Tibial artery (tissue), 4 donors: ENCODE measurements around the gene PON1.

Experiments
- DNase-seq, 2 donors: peaks; one replicate each; pipeline ENCODE4 v3.0.0-alpha.2; 2019
- H3K27ac ChIP-seq, 2 donors: fragments of 200-600 bp; sonication (generic) in 1 of 2; 1 replicate in 1 of 2; 2 replicates in 1 of 2; pipeline ENCODE4 v1.5.1; 2018 to 2019; ENCODE audit warnings: mild to moderate bottlenecking in 1 of 2
- H3K27me3 ChIP-seq, 2 donors: fragments of 200-600 bp; sonication (generic) in 1 of 2; one replicate each; pipeline versions ENCODE4 v1.5.1 to v1.6.0; 2016 to 2019
- H3K36me3 ChIP-seq, 3 donors: fragments of 200-600 bp; sonication (generic) in 2 of 3; one replicate each; pipeline ENCODE4 v1.5.1; 2016 to 2019; ENCODE audit warnings: mild to moderate bottlenecking in 2 of 3
- H3K4me1 ChIP-seq, 4 donors: fragments of 200-600 bp; sonication (generic) in 2 of 4; 1 replicate in 3 of 4; 2 replicates in 1 of 4; pipeline ENCODE4 v1.5.1; 2016 to 2019
- H3K4me3 ChIP-seq, 2 donors: fragments of 200-600 bp; sonication (generic) in 1 of 2; 1 replicate in 1 of 2; 2 replicates in 1 of 2; pipeline ENCODE4 v1.5.1; 2018 to 2019; ENCODE audit warnings: mild to moderate bottlenecking in 2 of 2
- H3K9me3 ChIP-seq, 3 donors: fragments of 200-600 bp; sonication (generic) in 1 of 3; one replicate each; pipeline ENCODE4 v1.5.1; 2016 to 2019
- CTCF ChIP-seq, 2 experiments: fragments of 200-600 bp in 1 of 2; fragments of 450-650 bp in 1 of 2; IDR thresholded peaks; one replicate each; pipeline ENCODE4 v1.5.1; 2017 to 2019; ENCODE audit warnings: antibody characterized with exemption in 2 of 2, mild to moderate bottlenecking in 1 of 2, moderate library complexity in 1 of 2
- intact Hi-C: fragments of 100-400 bp; cut with DNase I; formaldehyde crosslinking; loops from one replicate; pipeline ENCODE4 v1.15.0; 2023; ENCODE audit warnings: low total_unique reads

The PON1 gene

GRCh38 chr7:95317546-95317945 is 6.8 kb downstream of the PON1 start:
- intact Hi-C loops: no loop called here
- Histone ChIP-seq H3K4me1 (no peaks in the 10 kb centered on the region), H3K27ac (no peak overlapping the region), H3K4me3 (no peak overlapping the region), H3K9me3 (no peaks in the 10 kb centered on the region), H3K27me3 (no peaks in the 10 kb centered on the region), H3K36me3 (no peaks in the 10 kb centered on the region)
- DNase-seq: no peak
- TF ChIP-seq CTCF (IDR thresholded peaks at IDR 0.05): no peak

- Histone ChIP-seq H3K36me3 (no peaks in the 10 kb centered on the region), H3K27me3 (no peaks in the 10 kb centered on the region), H3K4me1 (no peaks in the 10 kb centered on the region), H3K9me3 (no peaks in the 10 kb centered on the region), H3K4me3 (no peak overlapping the region), H3K27ac (no peak overlapping the region)
- no peak for TF ChIP-seq CTCF (IDR thresholded peaks at IDR 0.05)
- intact Hi-C loops: no loop called here
- DNase-seq: no peak
Measured at GRCh38 chr7:95316588-95316987, 7.7 kb downstream of the PON1 start.

DNA sequence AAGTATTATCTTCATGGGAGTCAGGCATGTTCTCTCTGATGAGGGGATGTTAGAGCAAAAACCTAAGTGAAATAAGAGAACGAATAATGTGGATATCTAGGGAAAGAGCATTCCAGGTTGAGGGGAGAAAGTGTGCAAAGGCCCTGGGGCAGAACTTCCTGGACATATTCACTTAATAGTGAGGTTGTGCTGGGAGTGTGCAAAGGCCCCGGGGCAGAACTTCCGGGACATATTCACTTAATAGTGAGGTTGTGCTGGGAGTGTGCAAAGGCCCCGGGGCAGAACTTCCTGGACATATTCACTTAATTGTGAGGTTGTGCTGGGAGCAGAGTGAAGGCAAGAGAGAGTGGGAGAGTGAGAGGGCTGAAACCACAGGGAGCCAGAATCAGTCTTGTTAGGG is 11.8 kb downstream of the PON1 start:
- Histone ChIP-seq H3K4me3 (no peak overlapping the region), H3K27ac (no peak overlapping the region), H3K4me1 (no peaks in the 10 kb centered on the region), H3K27me3 (no peaks in the 10 kb centered on the region), H3K36me3 (no peaks in the 10 kb centered on the region), H3K9me3 (no peaks in the 10 kb centered on the region)
- intact Hi-C loops: no loop called here
- DNase-seq: no peak
- TF ChIP-seq CTCF (IDR thresholded peaks at IDR 0.05): no peak

- no peaks in the 10 kb centered on the region for H3K4me1 ChIP-seq
- intact Hi-C loops: no loop called here
- no peaks in the 10 kb centered on the region for H3K27me3 ChIP-seq
- no peak for TF ChIP-seq CTCF (IDR thresholded peaks at IDR 0.05)
- no peak for DNase-seq
- no peak overlapping the region for H3K27ac ChIP-seq
- no peaks in the 10 kb centered on the region for H3K9me3 ChIP-seq
- no peaks in the 10 kb centered on the region for H3K36me3 ChIP-seq
- no peak overlapping the region for H3K4me3 ChIP-seq
Measured at GRCh38 chr7:95311389-95311788, 12.9 kb downstream of the PON1 start.

GRCh38 chr7:95309951-95310350 is 14.4 kb downstream of the PON1 start:
- no peak for TF ChIP-seq CTCF (IDR thresholded peaks at IDR 0.05)
- Histone ChIP-seq H3K4me3 (no peak overlapping the region), H3K4me1 (no peaks in the 10 kb centered on the region), H3K27ac (no peak overlapping the region), H3K36me3 (no peaks in the 10 kb centered on the region), H3K27me3 (no peaks in the 10 kb centered on the region), H3K9me3 (no peaks in the 10 kb centered on the region)
- intact Hi-C loops: no loop called here
- DNase-seq: no peak

DNA sequence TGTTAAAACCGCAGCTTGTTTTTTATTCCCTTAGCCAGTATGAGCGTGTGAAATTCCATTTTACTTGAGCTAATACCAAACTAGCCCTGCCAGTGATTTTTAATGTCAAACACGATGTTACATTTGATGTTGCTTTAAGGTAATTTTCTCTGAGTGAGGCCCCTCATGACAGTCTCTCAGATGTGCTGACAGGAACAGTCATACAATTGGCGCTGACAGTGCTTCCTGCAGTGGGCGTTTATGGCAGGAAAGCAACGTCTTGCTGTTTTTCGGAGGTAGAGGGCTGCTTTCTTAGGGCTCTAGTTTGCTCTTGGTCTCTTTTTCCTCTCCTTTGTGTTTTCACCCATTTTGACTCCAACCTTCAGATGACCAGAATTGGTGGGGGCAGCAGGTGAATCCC is 19.3 kb downstream of the PON1 start:
- Histone ChIP-seq H3K9me3 (no peaks in the 10 kb centered on the region), H3K4me1 (no peaks in the 10 kb centered on the region), H3K36me3 (no peaks in the 10 kb centered on the region), H3K27ac (no peak overlapping the region), H3K27me3 (no peaks in the 10 kb centered on the region), H3K4me3 (no peak overlapping the region)
- no peak for DNase-seq
- no peak for TF ChIP-seq CTCF (IDR thresholded peaks at IDR 0.05)
- intact Hi-C loops: no loop called here
